PC-9 (cell line): ENCODE measurements around the gene HSPB7. TPM values are rescaled to one million over a fixed set of nuclear protein-coding genes. Genes with fewer than 3 reads are reported as not detected.
"Not testable (repeated sequence)": the region's sequence is repeated elsewhere in the genome, so short reads cannot be mapped to it uniquely, and the experiment has no call there.

Source experiments
- BruUV-seq: library from RNA; stranded (reverse); fragments of 400-500 nt; replicated peaks from 2 replicates; lab custom pipeline; 2021; lab: Mats Ljungman, UMichigan
- CTCF ChIA-PET: fragments of 300-600 bp; sonication (Branson Sonifier 250); formaldehyde crosslinking; loops from one replicate; lab custom pipeline; 2022; ENCODE audit warnings: antibody characterized with exemption; lab: Charles Lee
- POLR2A ChIA-PET: fragments of 300-600 bp; sonication (Branson Sonifier 250); formaldehyde crosslinking; loops from one replicate; lab custom pipeline; 2022; ENCODE audit warnings: antibody characterized with exemption; ENCODE audit not compliant: unreplicated experiment; lab: Charles Lee
- DNase-seq, 2 experiments: peaks; one replicate each; pipeline versions ENCODE4 v3.0.0 to v3.0.0-alpha.2; 2015 to 2022; ENCODE audit warnings: mixed read lengths in 1 of 2
- H2AFZ ChIP-seq: fragments of 200-600 bp; sonication (generic); 2 replicates; pipeline ENCODE4 v1.8.1; 2017; ENCODE audit warnings: antibody characterized with exemption
- H3F3A ChIP-seq: fragments of 200-600 bp; sonication (generic); 2 replicates; pipeline ENCODE4 v1.8.1; 2017; ENCODE audit warnings: antibody characterized with exemption, mild to moderate bottlenecking, low read depth; ENCODE audit not compliant: insufficient read depth
- H3K27ac ChIP-seq: fragments of 200-600 bp; sonication (generic); 2 replicates; pipeline ENCODE4 v1.6.1; 2016; ENCODE audit warnings: mixed run types
- H3K27me3 ChIP-seq: fragments of 200-600 bp; sonication (generic); 2 replicates; pipeline ENCODE4 v1.6.1; 2016; ENCODE audit warnings: low read depth, mixed run types; ENCODE audit not compliant: insufficient read depth
- H3K36me3 ChIP-seq: fragments of 200-600 bp; sonication (generic); 2 replicates; pipeline ENCODE4 v1.6.1; 2016; ENCODE audit warnings: low read depth, mixed run types
- H3K4me1 ChIP-seq: fragments of 200-600 bp; sonication (generic); replicated peaks from 2 replicates; pipeline ENCODE4 v1.6.1; 2016; ENCODE audit warnings: mixed run types; ENCODE audit not compliant: insufficient read depth
- H3K4me2 ChIP-seq: fragments of 200-600 bp; sonication (generic); 2 replicates; pipeline ENCODE4 v1.6.1; 2017; ENCODE audit warnings: mixed run types
- H3K4me3 ChIP-seq: fragments of 200-600 bp; sonication (generic); 2 replicates; pipeline ENCODE4 v1.6.1; 2016; ENCODE audit warnings: mixed run types
- H3K79me2 ChIP-seq: fragments of 200-600 bp; sonication (generic); 2 replicates; pipeline ENCODE4 v1.6.1; 2017; ENCODE audit warnings: low read depth, mixed run types
- H3K9me2 ChIP-seq: fragments of 200-600 bp; sonication (generic); 2 replicates; pipeline ENCODE4 v1.8.1; 2017; ENCODE audit warnings: mild to moderate bottlenecking; ENCODE audit not compliant: insufficient read depth
- H3K9me3 ChIP-seq: fragments of 200-600 bp; sonication (generic); 2 replicates; pipeline ENCODE4 v1.8.1; 2016; ENCODE audit warnings: low read depth; ENCODE audit not compliant: insufficient read depth
- H4K20me1 ChIP-seq: fragments of 200-600 bp; sonication (generic); 2 replicates; pipeline ENCODE4 v1.8.1; 2017; ENCODE audit not compliant: insufficient read depth
- EZH2 ChIP-seq: fragments of 200-600 bp; sonication (generic); IDR thresholded peaks from 2 replicates; pipeline ENCODE4 v1.8.0; 2017; ENCODE audit warnings: antibody characterized with exemption, low read depth
- intact Hi-C: fragments of 100-400 bp; cut with micrococcal nuclease; formaldehyde crosslinking; loops from one replicate; pipeline ENCODE4 v1.10.0; 2022; ENCODE audit not compliant: unreplicated experiment
- total RNA-seq: library from RNA; stranded (reverse); gene quantifications from 2 replicates; pipeline ENCODE4 v1.2.3, GENCODE V29; 2021
- TF ChIP-seq, protein P1 (sequence below): fragments of 200-600 bp; sonication (generic); conservative IDR thresholded peaks from 2 replicates; pipeline ENCODE4 v1.6.1; 2017; ENCODE audit warnings: mixed run types, antibody characterized with exemption, mild to moderate bottlenecking, moderate library complexity

Gene HSPB7
- total RNA-seq, 1 experiment from 2014 or later = not detected

DNA sequence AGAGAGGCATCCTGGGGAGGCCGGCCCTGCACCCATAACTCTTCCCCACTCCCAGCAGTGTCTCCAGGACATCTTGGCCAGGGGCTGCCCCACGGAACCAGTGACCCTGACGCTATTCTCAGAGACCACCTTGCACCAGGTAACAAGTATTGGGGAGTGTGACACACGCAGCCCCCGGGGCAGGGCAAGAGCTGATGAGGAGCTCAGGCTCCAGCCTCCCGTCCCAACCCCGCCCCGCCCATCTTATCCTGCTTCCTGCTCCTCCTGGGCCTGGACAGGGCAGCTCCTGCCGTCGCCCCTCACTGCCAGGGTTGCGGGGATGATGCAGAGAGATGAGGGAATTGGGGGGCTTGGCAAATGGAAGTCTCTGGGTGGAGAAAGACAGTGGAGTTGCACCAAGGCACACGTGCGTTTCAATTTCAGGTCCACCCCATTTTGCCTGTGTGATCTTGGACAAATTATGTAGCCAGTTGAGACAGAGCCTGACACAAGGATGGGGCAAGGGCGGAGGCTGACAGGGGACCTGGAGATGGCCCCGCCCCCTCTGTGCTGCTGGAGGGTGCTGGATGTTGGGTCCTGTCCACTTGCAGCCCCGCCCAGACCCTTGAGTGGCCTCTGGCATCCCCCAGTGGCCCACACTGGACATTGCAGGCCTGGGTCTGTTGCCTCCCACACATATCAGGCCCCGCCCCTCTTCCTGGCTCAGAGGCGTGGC lies 14.7 kb upstream of the HSPB7 start:
- H3K27me3 ChIP-seq = no peaks in the 10 kb centered on the region
- intact Hi-C loops = loop anchor here (1.0 to 2.0 kb wide), 2 partner anchors 23 to 292 kb away; no protein-coding TSS in a partner anchor
- no peaks in the 10 kb centered on the region for H3K4me1 ChIP-seq
- H3K36me3 ChIP-seq = no peaks in the 10 kb centered on the region
- H3K27ac ChIP-seq = no peak overlapping the region
- H3F3A ChIP-seq = no peaks in the 10 kb centered on the region
- no peaks in the 10 kb centered on the region for H3K9me3 ChIP-seq
- ChIA-PET POLR2A (no interaction called here), CTCF (no interaction called here)
- H3K4me2 ChIP-seq = no peak overlapping the region
- H3K4me3 ChIP-seq = no peak overlapping the region
- no peaks in the 10 kb centered on the region for H3K9me2 ChIP-seq
- no peaks in the 10 kb centered on the region for H4K20me1 ChIP-seq
- TF ChIP-seq, protein P1, sequence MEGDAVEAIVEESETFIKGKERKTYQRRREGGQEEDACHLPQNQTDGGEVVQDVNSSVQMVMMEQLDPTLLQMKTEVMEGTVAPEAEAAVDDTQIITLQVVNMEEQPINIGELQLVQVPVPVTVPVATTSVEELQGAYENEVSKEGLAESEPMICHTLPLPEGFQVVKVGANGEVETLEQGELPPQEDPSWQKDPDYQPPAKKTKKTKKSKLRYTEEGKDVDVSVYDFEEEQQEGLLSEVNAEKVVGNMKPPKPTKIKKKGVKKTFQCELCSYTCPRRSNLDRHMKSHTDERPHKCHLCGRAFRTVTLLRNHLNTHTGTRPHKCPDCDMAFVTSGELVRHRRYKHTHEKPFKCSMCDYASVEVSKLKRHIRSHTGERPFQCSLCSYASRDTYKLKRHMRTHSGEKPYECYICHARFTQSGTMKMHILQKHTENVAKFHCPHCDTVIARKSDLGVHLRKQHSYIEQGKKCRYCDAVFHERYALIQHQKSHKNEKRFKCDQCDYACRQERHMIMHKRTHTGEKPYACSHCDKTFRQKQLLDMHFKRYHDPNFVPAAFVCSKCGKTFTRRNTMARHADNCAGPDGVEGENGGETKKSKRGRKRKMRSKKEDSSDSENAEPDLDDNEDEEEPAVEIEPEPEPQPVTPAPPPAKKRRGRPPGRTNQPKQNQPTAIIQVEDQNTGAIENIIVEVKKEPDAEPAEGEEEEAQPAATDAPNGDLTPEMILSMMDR = peak; percentile 86
- no peak for TF ChIP-seq EZH2
- peak; percentile 64 to 89 for DNase-seq
- H2AFZ ChIP-seq = no peak overlapping the region
- BruUV-seq = no TSS peak
- no peaks in the 10 kb centered on the region for H3K79me2 ChIP-seq

DNA sequence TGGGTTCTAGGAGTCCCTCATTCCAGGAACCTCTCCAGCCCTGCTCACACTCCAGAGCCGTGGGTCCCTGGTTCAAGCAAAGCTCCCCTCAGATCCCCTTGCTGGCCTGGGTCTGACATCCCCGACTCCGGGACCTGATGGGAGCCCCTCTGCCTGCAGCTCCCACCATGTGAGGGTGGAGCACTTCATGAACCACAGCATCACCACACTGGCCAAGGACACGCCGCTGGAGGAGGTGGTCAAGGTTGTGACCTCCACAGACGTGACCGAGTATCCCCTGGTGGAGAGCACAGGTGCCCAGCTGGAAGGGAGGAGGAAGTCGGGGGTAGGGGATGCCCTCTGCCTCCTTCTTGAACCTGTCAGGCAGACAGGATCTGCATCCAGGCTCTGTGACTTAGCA lies 13.7 kb upstream of the HSPB7 start:
- TF ChIP-seq, protein P1 = no peak
- TF ChIP-seq EZH2 = no peak
- DNase-seq = no peak
- BruUV-seq = no TSS peak
- no peaks in the 10 kb centered on the region for H4K20me1 ChIP-seq
- no peaks in the 10 kb centered on the region for H3K27me3 ChIP-seq
- H3K4me1 ChIP-seq = no peaks in the 10 kb centered on the region
- ChIA-PET POLR2A (no interaction called here), CTCF (no interaction called here)
- H3K4me2 ChIP-seq = no peak overlapping the region
- H3K79me2 ChIP-seq = no peaks in the 10 kb centered on the region
- H2AFZ ChIP-seq = no peak overlapping the region
- no peaks in the 10 kb centered on the region for H3F3A ChIP-seq
- intact Hi-C loops = no loop called here
- no peak overlapping the region for H3K4me3 ChIP-seq
- no peak overlapping the region for H3K27ac ChIP-seq
- H3K9me3 ChIP-seq = no peaks in the 10 kb centered on the region
- no peaks in the 10 kb centered on the region for H3K36me3 ChIP-seq
- no peaks in the 10 kb centered on the region for H3K9me2 ChIP-seq

DNA sequence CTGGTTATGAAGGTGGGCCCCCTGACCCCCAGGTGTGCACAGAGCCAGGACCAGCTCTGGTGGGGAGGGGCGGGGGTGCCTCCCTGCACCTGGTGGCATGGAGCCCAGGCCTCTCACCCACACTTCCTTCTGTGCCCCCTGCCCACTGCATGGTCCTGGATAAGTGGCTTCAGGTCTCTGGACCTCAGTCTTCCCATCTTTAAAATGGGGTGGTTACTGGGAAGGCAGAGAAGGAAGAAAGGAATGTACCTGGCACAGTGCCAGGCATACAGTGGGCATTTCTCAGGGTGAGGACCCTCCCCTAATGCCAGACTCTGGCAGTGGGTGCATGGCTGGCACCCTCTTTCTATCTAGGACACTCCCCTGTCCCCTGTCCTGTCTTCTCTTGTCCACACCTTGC lies 11.4 kb upstream of the HSPB7 start:
- Histone ChIP-seq H3K4me2 (no peak overlapping the region), H3K9me3 (no peaks in the 10 kb centered on the region), H3K4me3 (no peak overlapping the region), H3K4me1 (no peaks in the 10 kb centered on the region), H4K20me1 (no peaks in the 10 kb centered on the region), H2AFZ (no peak overlapping the region), H3F3A (0 out of 2 replicates have a peak, but pooled peaks cover 3% of the 10 kb centered on the region), H3K27ac (no peak overlapping the region), H3K79me2 (no peaks in the 10 kb centered on the region), H3K36me3 (no peaks in the 10 kb centered on the region), H3K27me3 (no peaks in the 10 kb centered on the region), H3K9me2 (no peaks in the 10 kb centered on the region)
- CTCF ChIA-PET = no interaction called here
- BruUV-seq = no TSS peak
- POLR2A ChIA-PET = no interaction called here
- TF ChIP-seq, protein P1 = no peak
- TF ChIP-seq EZH2 = no peak
- DNase-seq = no peak
- intact Hi-C loops = no loop called here

DNA sequence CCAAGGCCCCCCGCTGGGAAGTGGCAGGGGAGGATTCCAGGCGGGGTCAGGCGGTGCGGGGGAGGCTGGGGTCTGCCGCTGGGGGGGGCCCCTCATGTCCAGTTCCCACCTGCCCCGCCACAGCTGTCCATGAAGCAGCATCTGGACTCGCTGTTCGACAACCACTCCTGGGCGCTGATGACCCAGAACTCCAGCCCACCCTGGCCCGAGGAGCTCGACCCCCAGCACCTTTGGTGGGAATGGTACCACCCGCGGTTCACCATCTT lies 11.1 kb upstream of the HSPB7 start:
- H3K27me3 ChIP-seq, H4K20me1 ChIP-seq, H3K9me3 ChIP-seq, H3K4me3 ChIP-seq, H3K27ac ChIP-seq, H3K4me1 ChIP-seq, H2AFZ ChIP-seq, H3F3A ChIP-seq, BruUV-seq, intact Hi-C loops, DNase-seq, H3K36me3 ChIP-seq, CTCF ChIA-PET, POLR2A ChIA-PET, H3K79me2 ChIP-seq, H3K4me2 ChIP-seq, H3K9me2 ChIP-seq: not testable (repeated sequence)
